GM18499 (cell line): Measurements from ENCODE around the gene ACSM2A.
A peak's percentile ranks its signal among the peaks of the same experiment; 100 is the strongest.
"Not testable (repeated sequence)": the region's sequence is repeated elsewhere in the genome, so short reads cannot be mapped to it uniquely, and the experiment has no call there.

Experiments used
- ATAC-seq: cut with Tn5 transposase; IDR thresholded peaks from one replicate; pipeline ENCODE4 v1.9.1; 2021; ENCODE audit warnings: moderate number of reproducible peaks; ENCODE audit not compliant: insufficient read depth, unreplicated experiment

ACSM2A gene

GRCh38 chr16:20451364-20451763, at the start of gene ACSM2A:
Gene ACSM2A, plus strand, starts transcription at chr16:20451521. Its CDS starts 8,594 bp downstream, at chr16:20460115.
- ATAC-seq = not testable (repeated sequence)

GRCh38 chr16:20402651-20403050, 48.7 kb upstream of the ACSM2A start:
- ATAC-seq = no peak

GRCh38 chr16:20404637-20405036, 46.7 kb upstream of the ACSM2A start, which contains the start of gene PDILT:
Gene PDILT, minus strand, starts transcription at chr16:20404737. Its CDS starts 5,437 bp downstream, at chr16:20399300.
- ATAC-seq = no peak

- peak; percentile 36 for ATAC-seq
Observed at GRCh38 chr16:20409398-20410120, 41.8 kb upstream of the ACSM2A start, which contains the start of gene ACSM5. Gene ACSM5, plus strand, starts transcription at chr16:20409534. Its CDS starts 1,951 bp downstream, at chr16:20411485.

GRCh38 chr16:20410121-20410723, 41.1 kb upstream of the ACSM2A start:
- peak; percentile 40 for ATAC-seq

GRCh38 chr16:20411055-20411454, 40.3 kb upstream of the ACSM2A start:
- ATAC-seq = no peak

GRCh38 chr16:20415541-20415940, 35.8 kb upstream of the ACSM2A start:
- no peak for ATAC-seq

- not testable (repeated sequence) for ATAC-seq
Observed at GRCh38 chr16:20419093-20419492, 32.2 kb upstream of the ACSM2A start.

- not testable (repeated sequence) for ATAC-seq
Observed at GRCh38 chr16:20421748-20422147, 29.6 kb upstream of the ACSM2A start.

GRCh38 chr16:20423772-20424128, 27.6 kb upstream of the ACSM2A start:
- ATAC-seq = not testable (repeated sequence)

GRCh38 chr16:20424129-20424866, 27.0 kb upstream of the ACSM2A start:
- ATAC-seq = no peak

- ATAC-seq = not testable (repeated sequence)
Observed at GRCh38 chr16:20427401-20427797, 23.9 kb upstream of the ACSM2A start.

GRCh38 chr16:20429499-20429898, 21.8 kb upstream of the ACSM2A start:
- ATAC-seq = not testable (repeated sequence)

- ATAC-seq = not testable (repeated sequence)
Observed at GRCh38 chr16:20430480-20430879, 20.8 kb upstream of the ACSM2A start.

GRCh38 chr16:20430948-20431347, 20.4 kb upstream of the ACSM2A start:
- ATAC-seq = no peak

GRCh38 chr16:20438950-20439349, 12.4 kb upstream of the ACSM2A start:
- ATAC-seq = not testable (repeated sequence)

- not testable (repeated sequence) for ATAC-seq
Observed at GRCh38 chr16:20439820-20440231, 11.5 kb upstream of the ACSM2A start.

- ATAC-seq = not testable (repeated sequence)
Observed at GRCh38 chr16:20440731-20441130, 10.6 kb upstream of the ACSM2A start.

GRCh38 chr16:20441191-20441590, 10.1 kb upstream of the ACSM2A start:
- no peak for ATAC-seq

- not testable (repeated sequence) for ATAC-seq
Observed at GRCh38 chr16:20441859-20442258, 9.5 kb upstream of the ACSM2A start.
